Stimulated activated CD4-positive, alpha-beta T cell treated with anti-CD3 and anti-CD28 coated beads, Interleukin-4, amount 100 ng/mL, for 1 hour (primary cell): ENCODE results near the gene C2.
"Not testable (repeated sequence)": the region's sequence is repeated elsewhere in the genome, so short reads cannot be mapped to it uniquely, and the experiment has no call there.

Experiments
- DNase-seq: peaks from one replicate; pipeline ENCODE4 v3.0.0-alpha.2; 2020

The C2 gene

GRCh38 chr6:31958741-31959739 lies 31.5 kb downstream of the C2 start, which contains the start of the genes NELFE and SKIC2:
Gene NELFE (minus strand): TSS chr6:31958971. CDS start chr6:31958446, 525 bp downstream.
Gene SKIC2 (plus strand): TSS chr6:31959175. CDS start chr6:31959193, 18 bp downstream.
- peak; percentile 98 for DNase-seq

- no peak for DNase-seq
These were observed 34.1 kb downstream of the C2 start for GRCh38 chr6:31961616-31962015.

DNA sequence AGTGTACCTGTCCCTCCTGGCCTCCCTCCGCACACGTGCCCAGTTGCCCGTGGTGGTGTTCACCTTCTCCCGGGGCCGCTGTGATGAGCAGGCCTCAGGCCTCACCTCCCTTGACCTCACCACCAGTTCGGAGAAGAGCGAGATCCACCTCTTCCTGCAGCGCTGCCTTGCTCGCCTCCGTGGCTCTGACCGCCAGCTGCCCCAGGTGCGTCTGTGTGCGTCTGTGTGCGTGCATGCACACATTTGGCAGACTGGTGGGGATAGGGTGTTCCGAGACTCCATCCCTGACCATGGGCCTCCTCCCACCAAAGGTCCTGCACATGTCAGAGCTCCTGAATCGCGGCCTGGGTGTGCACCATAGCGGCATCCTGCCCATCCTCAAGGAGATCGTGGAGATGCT lies 36.4 kb downstream of the C2 start:
- DNase-seq = no peak

GRCh38 chr6:31965700-31966099 lies 38.2 kb downstream of the C2 start:
- no peak for DNase-seq

DNA sequence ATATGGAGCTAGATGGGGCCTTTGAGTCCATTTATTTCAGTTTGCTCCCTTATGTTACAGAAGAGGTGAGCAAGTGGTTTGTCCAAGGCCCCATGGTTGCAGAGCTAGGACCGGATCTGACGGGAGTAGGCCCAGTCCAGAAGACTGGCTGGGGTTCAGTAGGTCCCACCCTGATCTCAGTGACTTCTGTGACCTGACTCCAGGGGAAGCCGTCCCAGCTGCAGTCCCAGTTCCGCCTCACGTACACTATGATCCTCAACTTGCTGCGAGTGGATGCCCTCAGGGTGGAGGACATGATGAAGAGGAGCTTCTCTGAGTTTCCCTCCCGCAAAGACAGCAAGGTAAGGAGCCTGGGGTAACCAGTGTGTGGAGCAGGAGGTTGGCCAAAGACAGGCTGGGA lies 39.0 kb downstream of the C2 start:
- no peak for DNase-seq

DNA sequence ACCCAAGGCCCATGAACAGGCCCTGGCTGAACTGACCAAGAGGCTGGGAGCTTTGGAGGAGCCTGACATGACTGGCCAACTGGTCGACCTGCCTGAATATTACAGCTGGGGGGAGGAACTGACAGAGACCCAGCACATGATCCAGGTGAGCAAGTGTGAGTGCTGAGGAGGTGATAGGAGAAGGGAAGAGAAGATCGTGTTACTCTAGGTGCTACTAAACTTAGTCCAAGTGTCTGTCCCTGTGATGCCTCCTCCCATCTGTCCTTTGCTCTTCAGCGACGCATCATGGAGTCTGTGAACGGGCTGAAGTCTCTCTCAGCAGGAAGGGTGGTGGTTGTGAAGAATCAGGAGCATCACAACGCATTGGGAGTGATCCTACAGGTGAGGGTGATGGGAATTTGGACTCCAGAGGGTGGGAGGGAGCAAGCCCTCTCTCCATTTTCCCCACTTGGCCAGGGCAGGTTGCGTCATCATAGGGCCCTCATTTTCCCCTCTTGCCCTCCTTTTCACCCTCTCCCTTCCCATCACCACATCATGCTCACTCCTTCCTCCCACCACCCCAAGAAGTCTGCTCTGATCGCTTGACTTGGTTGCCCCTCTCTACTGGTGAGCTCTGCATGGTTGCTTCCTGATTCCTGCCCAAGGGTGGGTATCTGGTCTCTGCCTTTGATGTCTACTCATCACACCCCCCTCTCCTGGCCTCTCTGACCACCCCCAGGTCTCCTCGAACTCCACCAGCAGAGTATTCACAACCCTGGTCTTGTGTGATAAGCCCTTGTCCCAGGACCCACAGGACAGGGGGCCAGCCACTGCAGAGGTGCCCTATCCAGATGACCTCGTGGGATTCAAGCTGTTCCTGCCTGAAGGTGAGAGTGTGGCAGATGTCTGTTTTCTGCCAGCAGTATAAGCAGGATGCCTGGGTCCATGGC lies 39.7 kb downstream of the C2 start:
- no peak for DNase-seq

GRCh38 chr6:31967926-31968320 lies 40.4 kb downstream of the C2 start:
- DNase-seq = no peak

DNA sequence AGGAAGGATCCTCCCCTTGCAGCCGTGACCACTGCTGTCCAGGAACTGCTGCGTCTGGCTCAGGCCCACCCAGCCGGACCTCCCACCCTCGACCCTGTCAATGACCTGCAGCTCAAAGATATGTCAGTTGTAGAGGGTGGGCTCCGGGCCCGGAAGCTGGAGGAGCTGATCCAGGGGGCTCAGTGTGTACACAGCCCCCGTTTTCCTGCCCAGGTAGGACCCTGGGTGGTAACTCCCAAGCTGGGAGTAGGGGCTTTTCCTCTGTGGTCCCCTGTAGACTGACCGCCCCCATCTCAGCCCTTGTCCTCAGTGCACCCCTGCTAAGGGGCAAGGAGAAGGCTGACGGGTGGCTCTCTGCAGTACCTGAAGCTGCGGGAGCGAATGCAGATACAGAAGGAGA lies 40.8 kb downstream of the C2 start:
- DNase-seq = no peak

- no peak for DNase-seq
These were observed 41.5 kb downstream of the C2 start for GRCh38 chr6:31968791-31969711.

- no peak for DNase-seq
These were observed 42.4 kb downstream of the C2 start for GRCh38 chr6:31969712-31970603.

DNA sequence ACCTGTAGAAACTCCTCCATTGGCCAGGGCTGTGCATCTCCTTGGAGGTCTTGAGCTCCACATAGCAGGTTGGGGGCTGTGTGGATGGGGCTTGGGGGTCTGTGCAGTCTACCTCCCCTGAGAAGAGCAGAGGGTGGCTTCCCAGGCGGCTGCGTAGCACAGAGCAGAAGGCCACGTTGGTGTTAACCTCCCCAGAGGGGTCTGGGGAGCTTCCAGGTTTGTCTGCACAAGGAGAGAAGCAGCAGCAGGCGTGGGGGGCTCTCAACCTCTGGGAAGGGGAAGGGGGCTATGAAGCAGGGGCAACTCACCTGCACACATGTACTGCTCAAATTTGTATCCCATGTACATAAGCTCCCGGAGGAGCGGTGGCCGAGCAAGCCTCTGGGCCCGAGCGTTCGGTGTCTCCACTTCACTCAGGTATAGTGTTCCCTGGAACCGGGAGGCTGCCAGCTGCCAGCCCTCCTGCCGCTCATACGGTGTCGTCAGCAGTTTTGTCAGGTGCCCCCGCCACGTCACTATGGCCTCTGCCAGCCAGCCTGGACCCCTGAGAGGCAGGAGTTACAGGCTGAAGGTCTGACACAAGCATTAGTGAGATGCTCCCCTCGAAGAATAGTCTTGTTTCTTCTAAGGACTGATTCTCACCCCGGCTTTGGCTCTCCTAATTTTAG lies 43.2 kb downstream of the C2 start:
- DNase-seq = no peak

GRCh38 chr6:31971279-31971992 lies 43.9 kb downstream of the C2 start:
- peak; percentile 10 for DNase-seq

GRCh38 chr6:31971993-31972708 lies 44.6 kb downstream of the C2 start, which contains the start of gene DXO:
Gene DXO (minus strand): TSS chr6:31972138. CDS start chr6:31971675, 463 bp downstream.
- DNase-seq = peak; percentile 95

DNA sequence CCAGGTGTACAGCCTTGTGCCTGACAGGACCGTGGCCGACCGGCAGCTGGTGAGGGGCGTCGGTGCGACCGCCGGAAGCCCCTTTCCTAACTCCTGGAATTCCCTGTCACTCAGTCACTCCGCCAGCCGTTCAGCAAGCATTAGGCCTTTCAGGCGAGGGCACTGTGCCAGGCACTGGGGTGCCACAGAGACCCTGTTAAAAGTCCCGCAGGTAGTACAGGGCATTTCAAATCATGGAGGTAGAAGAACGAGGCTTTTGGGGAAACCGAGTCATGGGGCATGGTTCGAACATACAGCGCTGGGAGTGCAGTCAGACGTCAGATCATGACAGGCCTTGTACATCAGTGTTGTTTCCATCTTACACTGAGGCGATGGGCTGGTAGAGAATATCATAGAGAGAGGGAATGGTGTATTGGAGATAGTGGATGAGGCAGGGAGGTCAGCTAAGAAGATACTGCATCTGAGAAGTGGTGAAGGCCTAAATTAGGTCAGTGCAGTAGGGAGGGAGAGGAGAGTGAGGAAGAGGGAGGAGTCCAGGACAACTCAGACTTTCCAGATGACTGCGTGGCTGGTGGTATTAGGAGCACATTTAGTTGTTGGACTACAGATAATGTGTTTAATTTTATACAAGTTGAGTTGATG lies 45.3 kb downstream of the C2 start:
- DNase-seq = no peak

DNA sequence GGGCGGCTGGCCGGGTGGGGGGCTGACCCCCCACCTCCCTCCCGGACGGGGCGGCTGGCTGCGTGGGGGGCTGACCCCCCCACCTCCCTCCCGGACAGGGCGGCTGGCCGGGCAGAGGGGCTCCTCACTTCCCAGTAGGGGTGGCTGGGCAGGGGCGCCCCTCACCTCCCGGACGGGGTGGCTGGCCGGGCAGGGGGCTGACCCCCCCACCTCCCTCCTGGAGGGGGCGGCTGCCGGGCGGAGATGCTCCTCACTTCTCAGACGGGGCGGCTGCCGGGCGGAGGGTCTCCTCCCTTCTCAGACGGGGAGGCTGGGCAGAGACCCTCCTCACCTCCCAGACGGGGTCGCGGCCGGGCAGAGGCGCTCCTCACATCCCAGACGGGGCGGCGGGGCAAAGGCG lies 48.5 kb downstream of the C2 start:
- not testable (repeated sequence) for DNase-seq

DNA sequence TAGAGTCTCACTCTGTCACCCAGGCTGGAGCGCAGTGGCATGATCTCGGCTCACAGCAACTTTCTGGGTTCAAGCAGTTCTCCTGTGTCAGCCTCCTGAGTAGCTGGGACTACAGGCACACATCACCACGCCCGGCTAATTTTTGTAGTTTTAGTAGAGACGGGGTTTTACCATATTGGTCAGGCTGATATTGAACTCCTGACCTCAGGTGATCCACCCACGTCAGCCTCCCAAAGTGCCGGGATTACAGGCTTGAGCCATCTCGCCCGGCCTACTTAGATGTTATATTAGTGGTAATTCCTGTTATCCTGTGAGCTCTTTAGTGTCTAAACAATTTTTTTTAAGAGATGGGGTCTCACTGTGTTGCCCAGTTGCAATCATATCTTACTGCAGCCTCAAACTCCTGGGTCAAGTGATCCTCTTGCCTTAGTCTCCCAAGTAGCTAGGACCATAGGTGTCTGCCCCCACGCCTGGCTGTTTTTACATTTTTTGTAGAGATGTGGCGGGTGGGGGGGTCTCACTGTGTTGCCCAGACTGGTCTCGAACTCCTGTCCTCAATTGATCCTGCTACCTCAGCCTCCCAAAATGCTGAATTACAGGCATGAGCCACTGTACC lies 50.4 kb downstream of the C2 start:
- DNase-seq = no peak

GRCh38 chr6:31978831-31979230 lies 51.3 kb downstream of the C2 start:
- no peak for DNase-seq
